ENCODE data around the gene DUSP5.

The DUSP5 gene

GRCh38 chr10:110494532-110494931 is 3.2 kb upstream of the DUSP5 start:
- Histone ChIP-seq H2AFZ (ENCODE audit: low read length) (no peak overlapping the region), H3K36me3 (replicated peaks in 1 of 2; ENCODE audit: control insufficient read depth in 2 of 2, insufficient read depth in 2 of 2, low read length in 2 of 2) (no peaks in the 10 kb centered on the region), H3K4me3 (ENCODE audit: low read length in 2 of 2) (no peak overlapping the region), H3K23ac (ENCODE audit: low read depth, low read length, poor library complexity) (no peak overlapping the region), H4K8ac (ENCODE audit: low read depth, low read length) (no peak overlapping the region), H3K14ac (ENCODE audit: low read length) (no peak overlapping the region), H3K9ac (ENCODE audit: low read depth, low read length, poor library complexity) (no peak overlapping the region), H3K18ac (ENCODE audit: low read length) (no peak overlapping the region), H2BK5ac (ENCODE audit: low read length) (no peak overlapping the region), H3K4me1 (ENCODE audit: control insufficient read depth in 2 of 2, insufficient read depth in 1 of 2, low read depth in 1 of 2, low read length in 2 of 2) (peaks cover 8 to 18% of the 10 kb centered on the region in 2 donors), H2BK12ac (ENCODE audit: low read length) (no peak overlapping the region), H3K27ac (replicated peaks; ENCODE audit: low read length) (no peak overlapping the region), H3K4ac (ENCODE audit: low read length) (no peak overlapping the region), H3K27me3 (ENCODE audit: control insufficient read depth in 3 of 3, insufficient read depth in 3 of 3, low read depth in 1 of 3, low read length in 3 of 3) (peaks cover 12 to 37% (median 14%) of the 10 kb centered on the region in 3 experiments), H3K79me1 (ENCODE audit: low read depth, low read length) (no peaks in the 10 kb centered on the region), H3K4me2 (ENCODE audit: insufficient read depth, low read length, poor library complexity, severe bottlenecking) (no peak overlapping the region), H4K91ac (ENCODE audit: low read depth, low read length, poor library complexity) (no peak overlapping the region), H2BK15ac (ENCODE audit: low read length) (no peak overlapping the region), H3K9me3 (replicated peaks in 1 of 2; ENCODE audit: control insufficient read depth in 2 of 2, insufficient read depth in 1 of 2, low read depth in 1 of 2, low read length in 2 of 2) (no peaks in the 10 kb centered on the region), H2AK5ac (ENCODE audit: low read depth, low read length) (no peak overlapping the region), H2BK120ac (ENCODE audit: low read depth, low read length) (no peak overlapping the region)
- WGBS, 2 donors (ENCODE audit: extremely low coverage in 2 of 2, insufficient read length in 2 of 2, insufficient replicate concordance in 1 of 2) = no CpG with 5 or more reads among the region's 3 CpGs
- DNase-seq (ENCODE audit: low spot score) = no peak

GRCh38 chr10:110495731-110496552 is 1.8 kb upstream of the DUSP5 start:
- peak overlapping the region; percentile 1 to 74 for H3K4me3 ChIP-seq (ENCODE audit: low read length in 2 of 2)
- H2BK15ac ChIP-seq (ENCODE audit: low read length) = no peak overlapping the region
- peak overlapping the region; percentile 21 for H2AFZ ChIP-seq (ENCODE audit: low read length)
- no peak overlapping the region for H3K9ac ChIP-seq (ENCODE audit: low read depth, low read length, poor library complexity)
- peak overlapping the region; percentile 77 for H2AK5ac ChIP-seq (ENCODE audit: low read depth, low read length)
- no peak overlapping the region for H3K14ac ChIP-seq (ENCODE audit: low read length)
- H4K8ac ChIP-seq (ENCODE audit: low read depth, low read length) = no peak overlapping the region
- H3K23ac ChIP-seq (ENCODE audit: low read depth, low read length, poor library complexity) = no peak overlapping the region
- no peak overlapping the region for H3K4ac ChIP-seq (ENCODE audit: low read length)
- WGBS, 2 donors (ENCODE audit: extremely low coverage in 2 of 2, insufficient read length in 2 of 2, insufficient replicate concordance in 1 of 2) = no CpG with 5 or more reads among the region's 25 CpGs
- H3K27me3 ChIP-seq (ENCODE audit: control insufficient read depth in 3 of 3, insufficient read depth in 3 of 3, low read depth in 1 of 3, low read length in 3 of 3) = peaks cover 14 to 43% (median 19%) of the 10 kb centered on the region in 3 experiments
- H2BK120ac ChIP-seq (ENCODE audit: low read depth, low read length) = no peak overlapping the region
- H2BK12ac ChIP-seq (ENCODE audit: low read length) = no peak overlapping the region
- no peaks in the 10 kb centered on the region for H3K9me3 ChIP-seq (replicated peaks in 1 of 2; ENCODE audit: control insufficient read depth in 2 of 2, insufficient read depth in 1 of 2, low read depth in 1 of 2, low read length in 2 of 2)
- peak overlapping the region; percentile 48 for H3K4me2 ChIP-seq (ENCODE audit: insufficient read depth, low read length, poor library complexity, severe bottlenecking)
- H4K91ac ChIP-seq (ENCODE audit: low read depth, low read length, poor library complexity) = no peak overlapping the region
- H3K4me1 ChIP-seq (ENCODE audit: control insufficient read depth in 2 of 2, insufficient read depth in 1 of 2, low read depth in 1 of 2, low read length in 2 of 2) = peaks cover 8 to 19% of the 10 kb centered on the region in 2 donors
- no peak overlapping the region for H2BK5ac ChIP-seq (ENCODE audit: low read length)
- H3K27ac ChIP-seq (replicated peaks; ENCODE audit: low read length) = no peak overlapping the region
- H3K36me3 ChIP-seq (replicated peaks in 1 of 2; ENCODE audit: control insufficient read depth in 2 of 2, insufficient read depth in 2 of 2, low read length in 2 of 2) = no peaks in the 10 kb centered on the region
- no peaks in the 10 kb centered on the region for H3K79me1 ChIP-seq (ENCODE audit: low read depth, low read length)
- no peak for DNase-seq (ENCODE audit: low spot score)
- peak overlapping the region; percentile 59 for H3K18ac ChIP-seq (ENCODE audit: low read length)

GRCh38 chr10:110496553-110497437 is 912 bp upstream of the DUSP5 start:
- peak overlapping the region; percentile 89 for H3K9ac ChIP-seq (ENCODE audit: low read depth, low read length, poor library complexity)
- H2BK15ac ChIP-seq (ENCODE audit: low read length) = no peak overlapping the region
- H3K14ac ChIP-seq (ENCODE audit: low read length) = peak overlapping the region; percentile 56
- no peak overlapping the region for H4K8ac ChIP-seq (ENCODE audit: low read depth, low read length)
- no peak overlapping the region for H3K27ac ChIP-seq (replicated peaks; ENCODE audit: low read length)
- peak overlapping the region; percentile 36 for H3K23ac ChIP-seq (ENCODE audit: low read depth, low read length, poor library complexity)
- H3K27me3 ChIP-seq (ENCODE audit: control insufficient read depth in 3 of 3, insufficient read depth in 3 of 3, low read depth in 1 of 3, low read length in 3 of 3) = peaks cover 14 to 43% (median 19%) of the 10 kb centered on the region in 3 experiments
- H3K9me3 ChIP-seq (replicated peaks in 1 of 2; ENCODE audit: control insufficient read depth in 2 of 2, insufficient read depth in 1 of 2, low read depth in 1 of 2, low read length in 2 of 2) = no peaks in the 10 kb centered on the region
- no peak overlapping the region for H2BK12ac ChIP-seq (ENCODE audit: low read length)
- no CpG with 5 or more reads among the region's 22 CpGs for WGBS, 2 donors (ENCODE audit: extremely low coverage in 2 of 2, insufficient read length in 2 of 2, insufficient replicate concordance in 1 of 2)
- no peak overlapping the region for H4K91ac ChIP-seq (ENCODE audit: low read depth, low read length, poor library complexity)
- H2BK5ac ChIP-seq (ENCODE audit: low read length) = peak overlapping the region; percentile 58
- H3K4ac ChIP-seq (ENCODE audit: low read length) = no peak overlapping the region
- peaks cover 15 to 26% of the 10 kb centered on the region in 2 donors for H3K4me1 ChIP-seq (ENCODE audit: control insufficient read depth in 2 of 2, insufficient read depth in 1 of 2, low read depth in 1 of 2, low read length in 2 of 2)
- peak overlapping the region; percentile 77 for H2AK5ac ChIP-seq (ENCODE audit: low read depth, low read length)
- no peak overlapping the region for H2BK120ac ChIP-seq (ENCODE audit: low read depth, low read length)
- peak overlapping the region; percentile 98 for H2AFZ ChIP-seq (ENCODE audit: low read length)
- H3K18ac ChIP-seq (ENCODE audit: low read length) = peak overlapping the region; percentile 97
- H3K79me1 ChIP-seq (ENCODE audit: low read depth, low read length) = no peaks in the 10 kb centered on the region
- H3K4me3 ChIP-seq (ENCODE audit: low read length in 2 of 2) = peak overlapping the region; percentile 74 to 96
- DNase-seq (ENCODE audit: low spot score) = no peak
- H3K4me2 ChIP-seq (ENCODE audit: insufficient read depth, low read length, poor library complexity, severe bottlenecking) = peak overlapping the region; percentile 87
- no peaks in the 10 kb centered on the region for H3K36me3 ChIP-seq (replicated peaks in 1 of 2; ENCODE audit: control insufficient read depth in 2 of 2, insufficient read depth in 2 of 2, low read length in 2 of 2)
